Panc1 (cell line): ENCODE data around the gene GNPTG.

ENCODE experiments used
- SIN3A ChIP-seq: IDR thresholded peaks from 2 replicates; pipeline ENCODE4 v1.6.1; 2012; ENCODE audit warnings: low read depth, mild to moderate bottlenecking, low read length, moderate library complexity, borderline replicate concordance; ENCODE audit not compliant: insufficient read depth
- TF ChIP-seq, protein P1 (sequence below), 2 experiments: IDR thresholded peaks; 2 replicates each; pipeline ENCODE4 v1.6.1; 2011 to 2012; ENCODE audit warnings: low read depth in 2 of 2, control low read depth in 1 of 2, low read length in 1 of 2, mild to moderate bottlenecking in 1 of 2, moderate library complexity in 1 of 2; ENCODE audit not compliant: insufficient read depth in 1 of 2

GRCh38 chr16:1354815-1355540, 3.2 kb downstream of the GNPTG start:
- TF ChIP-seq, protein P1, sequence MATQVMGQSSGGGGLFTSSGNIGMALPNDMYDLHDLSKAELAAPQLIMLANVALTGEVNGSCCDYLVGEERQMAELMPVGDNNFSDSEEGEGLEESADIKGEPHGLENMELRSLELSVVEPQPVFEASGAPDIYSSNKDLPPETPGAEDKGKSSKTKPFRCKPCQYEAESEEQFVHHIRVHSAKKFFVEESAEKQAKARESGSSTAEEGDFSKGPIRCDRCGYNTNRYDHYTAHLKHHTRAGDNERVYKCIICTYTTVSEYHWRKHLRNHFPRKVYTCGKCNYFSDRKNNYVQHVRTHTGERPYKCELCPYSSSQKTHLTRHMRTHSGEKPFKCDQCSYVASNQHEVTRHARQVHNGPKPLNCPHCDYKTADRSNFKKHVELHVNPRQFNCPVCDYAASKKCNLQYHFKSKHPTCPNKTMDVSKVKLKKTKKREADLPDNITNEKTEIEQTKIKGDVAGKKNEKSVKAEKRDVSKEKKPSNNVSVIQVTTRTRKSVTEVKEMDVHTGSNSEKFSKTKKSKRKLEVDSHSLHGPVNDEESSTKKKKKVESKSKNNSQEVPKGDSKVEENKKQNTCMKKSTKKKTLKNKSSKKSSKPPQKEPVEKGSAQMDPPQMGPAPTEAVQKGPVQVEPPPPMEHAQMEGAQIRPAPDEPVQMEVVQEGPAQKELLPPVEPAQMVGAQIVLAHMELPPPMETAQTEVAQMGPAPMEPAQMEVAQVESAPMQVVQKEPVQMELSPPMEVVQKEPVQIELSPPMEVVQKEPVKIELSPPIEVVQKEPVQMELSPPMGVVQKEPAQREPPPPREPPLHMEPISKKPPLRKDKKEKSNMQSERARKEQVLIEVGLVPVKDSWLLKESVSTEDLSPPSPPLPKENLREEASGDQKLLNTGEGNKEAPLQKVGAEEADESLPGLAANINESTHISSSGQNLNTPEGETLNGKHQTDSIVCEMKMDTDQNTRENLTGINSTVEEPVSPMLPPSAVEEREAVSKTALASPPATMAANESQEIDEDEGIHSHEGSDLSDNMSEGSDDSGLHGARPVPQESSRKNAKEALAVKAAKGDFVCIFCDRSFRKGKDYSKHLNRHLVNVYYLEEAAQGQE (IDR thresholded peaks at IDR 0.05; ENCODE audit: insufficient read depth in 1 of 2, low read depth in 2 of 2, low read length in 1 of 2): no peak
- TF ChIP-seq SIN3A: no peak
